ENCODE measurements around the gene B3GNT8.

DNA sequence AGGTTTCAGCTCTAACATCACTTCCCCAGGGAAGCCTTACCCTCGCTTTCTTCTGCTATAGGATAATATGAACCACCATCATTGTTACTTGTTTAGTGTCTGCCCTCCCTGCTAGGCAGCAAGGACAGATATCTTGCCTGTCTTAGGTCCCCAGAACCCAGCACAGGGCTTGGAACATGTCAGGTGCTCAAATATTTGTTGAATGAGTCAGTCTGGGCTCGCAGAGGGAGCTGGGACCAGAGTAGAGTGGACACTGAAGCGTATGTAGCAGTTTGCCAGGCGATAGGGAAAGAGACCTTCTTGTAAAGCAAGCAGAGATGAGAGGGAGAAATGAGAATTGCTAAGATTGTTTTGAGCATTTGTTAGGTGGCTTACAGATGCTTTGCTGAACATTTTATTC lies 17.9 kb downstream of the B3GNT8 start:
- TF ChIP-seq CTCF (IDR thresholded peaks at IDR 0.05) (no peak), POLR2A (IDR thresholded peaks at IDR 0.05) (no peak)
